Thyroid gland (tissue), 4 donors: Measurements from ENCODE around the gene LEF1. TPM values are rescaled to one million over a fixed set of nuclear protein-coding genes. Genes with fewer than 3 reads are reported as not detected.
A peak's percentile ranks its signal among the peaks of the same experiment; 100 is the strongest.

Source experiments
- DNase-seq, 2 donors: peaks; one replicate each; pipeline ENCODE4 v3.0.0-alpha.2; 2019
- H3K27ac ChIP-seq, 3 donors: fragments of 200-600 bp; sonication (generic); 1 replicate in 2 of 3; 2 replicates in 1 of 3; pipeline ENCODE4 v1.5.1; 2016 to 2019; ENCODE audit warnings: mild to moderate bottlenecking in 1 of 3, moderate library complexity in 1 of 3
- H3K27me3 ChIP-seq: fragments of 200-600 bp; sonication (generic); one replicate; pipeline ENCODE4 v1.5.1; 2019
- H3K36me3 ChIP-seq, 2 donors: fragments of 200-600 bp; sonication (generic); one replicate each; pipeline ENCODE4 v1.5.1; 2016 to 2019
- H3K4me1 ChIP-seq, 2 donors: fragments of 200-600 bp; sonication (generic); one replicate each; pipeline ENCODE4 v1.5.1; 2017 to 2019
- H3K4me3 ChIP-seq, 3 donors: fragments of 200-600 bp; sonication (generic); replicated peaks in 1 of 3; 1 replicate in 2 of 3; 2 replicates in 1 of 3; pipeline ENCODE4 v1.5.1; 2016; ENCODE audit warnings: mild to moderate bottlenecking in 1 of 3
- H3K9me3 ChIP-seq: fragments of 200-600 bp; sonication (generic); one replicate; pipeline ENCODE4 v1.5.1; 2017
- POLR2A ChIP-seq, 2 donors: fragments of 450-650 bp; IDR thresholded peaks; one replicate each; pipeline ENCODE4 v1.6.1; 2017; ENCODE audit warnings: antibody characterized with exemption in 2 of 2, mild to moderate bottlenecking in 2 of 2, moderate library complexity in 1 of 2
- WGBS, 2 donors: methylation state at CpG; one replicate each; pipeline ENCODE4 v1.1.5; 2017; 5-methylcytosine and 5-hydroxymethylcytosine counted together
- intact Hi-C: fragments of 100-400 bp; cut with DNase I; formaldehyde crosslinking; loops from one replicate; pipeline ENCODE4 v1.15.1; 2023
- total RNA-seq, 4 donors: library from RNA; depleted of rRNA; stranded (reverse); fragments of >200 nt; gene quantifications; one replicate each; pipeline ENCODE4 v1.2.3, GENCODE V29; 2016
- TF ChIP-seq, protein P1 (sequence below), 6 experiments: fragments of 200-600 bp in 3 of 6; fragments of 450-650 bp in 3 of 6; sonication (generic) in 3 of 6; IDR thresholded peaks; one replicate each; pipeline ENCODE4 v1.5.1; 2016 to 2019; ENCODE audit warnings: antibody characterized with exemption in 6 of 6, mild to moderate bottlenecking in 2 of 6, inconsistent platforms in 1 of 6, moderate library complexity in 1 of 6

LEF1 gene
- total RNA-seq, 4 donors from 2014 or later: 4.2 to 24.3 (median 9.9) TPM

DNA sequence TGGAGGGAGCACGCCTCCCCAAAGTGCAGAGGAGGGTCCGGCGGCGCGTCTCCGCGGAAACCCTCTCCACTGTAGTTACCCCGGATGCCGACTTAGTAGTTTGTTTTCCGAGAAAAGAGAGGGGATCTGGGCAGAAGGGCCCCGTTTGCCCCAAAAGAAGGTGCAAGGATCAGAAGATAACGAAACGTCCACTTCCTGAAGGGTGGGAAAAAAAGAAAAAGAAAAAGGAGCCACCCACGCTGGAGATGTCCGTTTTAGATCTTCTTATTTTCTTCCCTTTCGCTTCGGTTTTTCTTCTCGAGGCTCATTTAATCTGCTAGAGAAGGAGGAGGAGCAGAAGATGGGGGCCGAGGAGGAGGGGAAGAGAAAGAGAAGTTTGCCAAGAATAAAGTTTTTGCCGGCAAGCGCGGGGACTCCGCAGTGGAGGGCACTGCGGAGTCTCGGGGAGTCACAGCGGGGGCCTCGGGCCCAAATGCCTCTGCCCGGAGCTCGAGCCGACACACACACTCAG is 517 bp downstream of the LEF1 start:
- TF ChIP-seq, protein P1, sequence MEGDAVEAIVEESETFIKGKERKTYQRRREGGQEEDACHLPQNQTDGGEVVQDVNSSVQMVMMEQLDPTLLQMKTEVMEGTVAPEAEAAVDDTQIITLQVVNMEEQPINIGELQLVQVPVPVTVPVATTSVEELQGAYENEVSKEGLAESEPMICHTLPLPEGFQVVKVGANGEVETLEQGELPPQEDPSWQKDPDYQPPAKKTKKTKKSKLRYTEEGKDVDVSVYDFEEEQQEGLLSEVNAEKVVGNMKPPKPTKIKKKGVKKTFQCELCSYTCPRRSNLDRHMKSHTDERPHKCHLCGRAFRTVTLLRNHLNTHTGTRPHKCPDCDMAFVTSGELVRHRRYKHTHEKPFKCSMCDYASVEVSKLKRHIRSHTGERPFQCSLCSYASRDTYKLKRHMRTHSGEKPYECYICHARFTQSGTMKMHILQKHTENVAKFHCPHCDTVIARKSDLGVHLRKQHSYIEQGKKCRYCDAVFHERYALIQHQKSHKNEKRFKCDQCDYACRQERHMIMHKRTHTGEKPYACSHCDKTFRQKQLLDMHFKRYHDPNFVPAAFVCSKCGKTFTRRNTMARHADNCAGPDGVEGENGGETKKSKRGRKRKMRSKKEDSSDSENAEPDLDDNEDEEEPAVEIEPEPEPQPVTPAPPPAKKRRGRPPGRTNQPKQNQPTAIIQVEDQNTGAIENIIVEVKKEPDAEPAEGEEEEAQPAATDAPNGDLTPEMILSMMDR (IDR thresholded peaks at IDR 0.05): no peak
- no peak for TF ChIP-seq POLR2A (IDR thresholded peaks at IDR 0.05)
- Histone ChIP-seq H3K4me3 (peak overlapping the region; percentile 7 to 59 (median 54)), H3K27ac (peak overlapping the region in 1 of 3 donors; percentile 60), H3K4me1 (peaks cover 7 to 31% of the 10 kb centered on the region in 2 donors), H3K36me3 (no peaks in the 10 kb centered on the region), H3K27me3 (peaks cover 12% of the 10 kb centered on the region), H3K9me3 (no peaks in the 10 kb centered on the region)
- no peak for DNase-seq
- WGBS, 2 donors: 0 to 1% methylated on average over 25 to 30 of the region's 30 CpGs
- intact Hi-C loops: no loop called here

DNA sequence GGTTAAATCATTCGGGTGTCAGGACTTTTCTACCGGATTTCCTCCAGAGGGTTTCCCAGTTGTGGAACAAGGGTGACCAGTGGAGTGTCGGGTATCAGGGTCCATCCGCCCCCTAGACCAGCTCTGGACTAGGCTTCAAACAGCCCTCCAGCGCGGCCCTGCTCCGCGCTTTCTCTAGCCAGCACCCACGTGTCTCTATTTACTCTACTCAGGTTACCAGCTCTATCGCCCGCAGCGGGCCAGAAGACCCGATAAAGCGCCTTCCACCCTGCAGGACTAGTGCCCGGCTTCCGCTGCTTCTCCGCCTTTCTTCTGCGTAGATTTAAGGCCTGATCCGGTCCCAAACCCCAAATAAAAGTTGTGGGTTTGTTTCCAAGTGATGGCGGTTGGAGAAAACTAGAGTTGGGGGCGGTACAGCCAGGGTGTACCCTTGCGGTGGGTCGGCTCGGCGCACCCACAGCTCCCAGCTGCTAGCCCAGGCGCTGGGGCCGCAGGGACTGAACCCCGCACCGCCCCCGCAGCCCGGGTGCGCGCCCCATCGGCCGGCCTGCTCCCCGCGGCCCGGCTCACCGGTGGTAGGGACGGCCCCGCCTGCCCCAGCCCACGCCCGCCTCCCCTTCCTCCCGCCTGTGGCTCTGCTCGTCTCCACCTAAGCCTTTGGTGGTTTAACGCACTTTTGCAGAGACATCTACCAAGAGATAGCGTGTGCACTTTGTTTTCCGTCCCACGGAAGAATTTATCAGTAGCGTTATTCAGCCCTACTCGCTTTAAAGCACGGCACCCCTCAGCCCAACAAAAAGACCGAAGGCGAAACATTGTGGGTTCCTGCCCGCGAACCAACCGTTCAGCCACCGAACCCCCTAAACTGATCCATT is 2.1 kb downstream of the LEF1 start:
- TF ChIP-seq, protein P1 (IDR thresholded peaks at IDR 0.05): no peak
- no peak for TF ChIP-seq POLR2A (IDR thresholded peaks at IDR 0.05)
- H3K27ac ChIP-seq: peak overlapping the region in 1 of 3 donors; percentile 60
- peak in 1 of 2 donors; percentile 28 for DNase-seq
- intact Hi-C loops: no loop called here
- H3K36me3 ChIP-seq: no peaks in the 10 kb centered on the region
- WGBS, 2 donors: 5 to 8% methylated on average over 35 to 46 of the region's 58 CpGs
- H3K9me3 ChIP-seq: no peaks in the 10 kb centered on the region
- peaks cover 0 to 20% of the 10 kb centered on the region in 2 donors for H3K4me1 ChIP-seq
- peak overlapping the region in 1 of 3 donors; percentile 54 for H3K4me3 ChIP-seq
- peaks cover 9% of the 10 kb centered on the region for H3K27me3 ChIP-seq

DNA sequence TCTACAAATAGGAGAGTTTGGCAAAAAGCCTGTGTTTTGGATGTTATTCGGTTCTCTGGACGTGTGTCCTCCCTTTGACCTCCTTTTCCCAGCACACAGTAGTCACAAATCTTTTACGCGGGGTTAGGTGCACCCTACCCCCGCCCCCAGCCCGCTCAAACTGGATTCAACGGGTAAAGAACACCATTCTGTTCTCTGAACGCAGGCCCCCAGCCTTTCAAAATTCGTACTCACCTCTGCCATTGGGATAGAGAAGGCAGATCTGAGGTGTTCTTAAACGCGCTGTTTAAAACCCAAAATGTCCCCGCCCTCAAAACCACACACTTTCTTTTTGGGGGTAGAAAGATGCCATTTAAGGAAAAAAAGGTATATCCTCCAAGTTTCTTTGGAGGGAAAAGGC is 2.7 kb downstream of the LEF1 start:
- Histone ChIP-seq H3K27me3 (peaks cover 2% of the 10 kb centered on the region), H3K9me3 (no peaks in the 10 kb centered on the region), H3K4me1 (peaks cover 0 to 16% of the 10 kb centered on the region in 2 donors), H3K4me3 (peak overlapping the region in 1 of 3 donors; percentile 54), H3K27ac (no peak overlapping the region), H3K36me3 (no peaks in the 10 kb centered on the region)
- intact Hi-C loops: no loop called here
- WGBS, 2 donors: 55 to 61% methylated on average over 12 of the region's 12 CpGs
- TF ChIP-seq, protein P1 (IDR thresholded peaks at IDR 0.05): no peak
- no peak for TF ChIP-seq POLR2A (IDR thresholded peaks at IDR 0.05)
- no peak for DNase-seq

DNA sequence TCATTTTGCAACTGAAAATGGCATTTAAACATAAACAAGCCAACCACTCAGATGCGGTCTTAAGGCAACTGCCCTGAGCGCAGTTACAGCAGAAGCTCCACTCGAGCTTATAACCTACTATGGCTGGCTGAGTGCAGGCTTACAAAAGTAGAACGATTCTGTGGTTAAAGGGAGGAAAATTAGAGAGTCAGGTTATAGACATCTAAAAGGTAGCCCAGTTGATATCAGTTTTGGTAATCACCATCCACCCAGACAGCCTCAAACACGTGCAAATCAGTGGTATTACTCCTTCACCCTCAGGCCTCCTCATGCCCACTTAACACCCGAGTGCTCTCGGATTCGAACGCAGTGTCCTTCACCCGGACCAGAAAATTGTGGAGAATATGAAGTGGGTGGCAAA is 3.1 kb downstream of the LEF1 start:
- Histone ChIP-seq H3K9me3 (no peaks in the 10 kb centered on the region), H3K36me3 (no peaks in the 10 kb centered on the region), H3K27ac (no peak overlapping the region), H3K4me3 (peak overlapping the region in 1 of 3 donors; percentile 54), H3K27me3 (no peaks in the 10 kb centered on the region), H3K4me1 (peaks cover 0 to 16% of the 10 kb centered on the region in 2 donors)
- intact Hi-C loops: no loop called here
- no peak for TF ChIP-seq POLR2A (IDR thresholded peaks at IDR 0.05)
- TF ChIP-seq, protein P1 (IDR thresholded peaks at IDR 0.05): no peak
- WGBS, 2 donors: 86 to 90% methylated on average over 10 of the region's 10 CpGs
- DNase-seq: no peak

DNA sequence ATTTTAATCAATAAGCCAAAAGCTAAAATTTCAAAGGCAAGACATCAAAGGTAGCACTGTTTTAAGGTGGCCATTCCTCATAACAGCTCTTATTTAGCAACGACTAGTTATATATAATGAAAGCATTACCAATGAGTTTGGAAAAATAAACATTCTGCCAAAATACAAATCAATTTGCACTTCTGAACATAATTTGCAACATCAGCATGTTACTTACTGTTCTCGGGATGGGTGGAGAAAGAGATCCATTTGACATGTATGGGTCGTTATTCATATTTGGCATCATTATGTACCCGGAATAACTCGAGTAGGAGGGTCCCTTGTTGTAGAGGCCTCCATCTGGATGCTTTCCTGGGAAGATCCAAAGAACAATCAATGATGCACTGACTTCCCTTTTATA is 5.4 kb downstream of the LEF1 start:
- H3K9me3 ChIP-seq: no peaks in the 10 kb centered on the region
- H3K4me1 ChIP-seq: peaks cover 0 to 16% of the 10 kb centered on the region in 2 donors
- H3K27ac ChIP-seq: no peak overlapping the region
- no peak for TF ChIP-seq POLR2A (IDR thresholded peaks at IDR 0.05)
- TF ChIP-seq, protein P1 (IDR thresholded peaks at IDR 0.05): no peak
- no peaks in the 10 kb centered on the region for H3K27me3 ChIP-seq
- no peak for DNase-seq
- 90 to 95% methylated on average over 5 of the region's 5 CpGs for WGBS, 2 donors
- intact Hi-C loops: no loop called here
- H3K4me3 ChIP-seq: no peak overlapping the region
- H3K36me3 ChIP-seq: no peaks in the 10 kb centered on the region
